G401 (cell line): ENCODE measurements around the gene TMUB1. TPM values are rescaled to one million over a fixed set of nuclear protein-coding genes. Genes with fewer than 3 reads are reported as not detected.

Experiments
- DNase-seq: peaks from one replicate; pipeline ENCODE4 v3.0.0-alpha.2; 2015; ENCODE audit warnings: low spot score
- in situ Hi-C: cut with HindIII; loops from 2 replicates; pipeline ENCODE4 v1.10.0; 2016; ENCODE audit warnings: low sequenced_read_pairs, mixed read lengths
- total RNA-seq: library from RNA; depleted of rRNA; stranded (reverse); fragments of >200 nt; shearing (Covaris generic); gene quantifications from 2 replicates; pipeline ENCODE4 v1.2.3, GENCODE V29; 2014

The TMUB1 gene
- total RNA-seq, 1 experiment from 2014 or later, result 94.3 TPM

DNA sequence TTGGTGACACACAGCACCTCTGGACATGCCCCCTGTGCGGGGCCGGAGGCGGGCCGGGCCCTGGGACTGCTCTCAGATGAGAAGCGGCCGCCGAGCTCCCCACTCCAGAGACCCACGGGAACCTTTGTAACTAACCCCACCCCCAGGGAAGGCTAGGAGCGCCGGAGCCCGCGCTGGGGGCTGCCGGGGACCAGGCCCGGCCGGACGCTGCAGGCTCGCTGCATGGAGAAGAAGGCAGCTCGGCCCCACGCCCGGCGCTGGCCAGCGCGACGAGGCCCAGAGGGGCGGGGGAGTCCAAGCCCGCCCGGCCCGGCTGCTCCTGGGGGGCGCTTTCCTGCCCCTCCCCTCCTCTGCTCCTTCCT, 39.5 kb upstream of the TMUB1 start:
- DNase-seq, result no peak
- in situ Hi-C loops, result no loop called here

DNA sequence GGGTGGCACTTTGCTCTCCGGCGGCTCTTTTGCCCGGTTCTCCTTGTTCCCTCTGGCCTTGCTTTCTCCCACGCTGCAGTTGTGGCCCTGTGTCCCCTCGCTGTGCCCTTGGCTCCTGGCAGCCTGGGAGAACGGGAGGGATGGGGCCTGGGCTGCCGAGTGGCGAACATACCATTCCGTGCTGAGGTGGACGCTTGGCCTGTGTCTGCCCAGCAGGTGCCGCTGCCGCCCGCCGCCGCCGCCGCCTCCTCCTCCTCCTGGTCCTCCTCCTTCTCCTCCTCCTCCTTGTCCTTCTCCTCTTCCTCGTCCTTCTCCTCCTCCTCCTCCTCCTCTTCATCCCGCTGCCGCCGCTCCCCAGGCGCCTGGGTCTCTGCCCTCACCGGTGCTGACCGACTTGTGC, 39.0 kb upstream of the TMUB1 start:
- DNase-seq, result peak; percentile 77
- in situ Hi-C loops, result no loop called here

- in situ Hi-C loops, result no loop called here
- DNase-seq, result no peak
These were observed 38.3 kb upstream of the TMUB1 start for GRCh38 chr7:151121380-151122170.

DNA sequence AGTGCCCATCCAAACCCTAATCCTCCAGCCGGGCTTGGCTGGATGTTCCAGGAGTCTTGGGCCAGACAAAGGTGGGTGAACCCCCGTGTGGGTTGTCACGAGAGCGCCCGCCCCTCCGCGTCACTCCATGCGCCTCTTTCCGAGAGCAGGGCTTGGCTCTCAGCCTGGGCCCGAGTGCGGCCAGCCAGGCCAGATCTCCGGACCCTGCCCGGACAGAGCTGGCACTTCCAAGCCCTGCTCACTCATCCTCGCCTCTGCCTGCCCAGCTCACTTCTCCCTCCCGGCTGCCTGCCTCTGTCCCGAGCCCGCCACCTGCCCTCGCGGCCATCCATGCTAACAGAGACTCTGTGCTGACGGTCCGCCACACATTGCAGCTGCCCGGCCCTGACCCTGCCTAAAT, 37.6 kb upstream of the TMUB1 start:
- in situ Hi-C loops, result no loop called here
- no peak for DNase-seq

DNA sequence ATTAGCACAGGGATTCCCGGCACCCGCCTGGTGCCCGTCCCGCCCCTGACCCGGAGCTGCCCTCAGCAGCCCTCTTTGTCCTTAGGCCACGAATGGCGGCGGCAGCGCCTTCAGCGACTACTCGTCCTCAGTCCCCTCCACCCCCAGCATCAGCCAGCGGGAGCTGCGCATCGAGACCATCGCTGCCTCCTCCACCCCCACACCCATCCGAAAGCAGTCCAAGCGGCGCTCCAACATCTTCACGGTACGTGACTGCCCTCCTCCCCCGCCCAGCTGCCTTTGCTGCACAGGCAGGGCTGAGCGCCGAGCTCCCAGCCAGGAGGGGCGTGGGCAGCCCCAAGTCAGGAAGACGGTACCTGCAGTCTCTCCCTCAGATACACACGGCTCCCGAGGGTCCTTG, 36.6 kb upstream of the TMUB1 start:
- in situ Hi-C loops, result no loop called here
- no peak for DNase-seq

DNA sequence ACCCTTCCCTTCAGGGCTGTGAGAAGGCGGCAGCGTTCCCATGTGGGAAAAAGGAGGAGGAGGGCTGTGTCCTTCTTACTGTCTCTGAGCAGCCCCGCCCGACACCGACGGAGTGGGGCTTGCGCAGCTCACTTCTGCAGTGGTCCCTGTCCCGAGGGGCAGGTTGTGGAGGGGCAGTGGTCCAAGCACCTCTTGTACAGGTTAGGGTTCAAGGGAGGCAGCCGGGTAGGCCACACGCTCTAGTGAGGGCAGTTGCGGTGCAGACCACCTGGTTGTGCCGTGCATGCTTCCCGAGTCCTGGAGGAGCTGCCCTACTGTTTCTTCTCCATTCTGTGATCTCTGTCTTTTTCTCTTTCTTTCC, 35.7 kb upstream of the TMUB1 start:
- in situ Hi-C loops, result no loop called here

GRCh38 chr7:151118108-151119054, 35.1 kb upstream of the TMUB1 start:
- no peak for DNase-seq
- in situ Hi-C loops, result no loop called here

More for the DNA sequence above, 35.7 kb upstream of the TMUB1 start:
- DNase-seq, result no peak

DNA sequence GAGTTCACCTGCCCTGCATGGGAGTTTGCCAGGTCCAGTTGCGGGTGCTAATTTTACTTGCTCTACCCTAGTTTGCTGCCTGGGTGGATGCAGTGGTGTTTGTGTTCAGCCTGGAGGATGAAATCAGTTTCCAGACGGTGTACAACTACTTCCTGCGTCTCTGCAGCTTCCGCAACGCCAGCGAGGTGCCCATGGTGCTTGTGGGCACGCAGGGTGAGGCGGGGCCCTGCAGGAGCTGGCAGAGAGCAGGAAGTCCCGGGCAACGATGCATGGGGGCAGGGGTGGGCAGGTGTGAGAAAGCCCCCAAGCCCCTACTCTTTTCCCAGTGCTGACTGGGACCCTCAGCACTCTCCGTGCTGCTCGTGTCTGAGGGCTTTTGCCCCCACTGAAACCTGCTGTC, 34.3 kb upstream of the TMUB1 start:
- no peak for DNase-seq
- in situ Hi-C loops, result no loop called here

GRCh38 chr7:151116603-151117440, 33.5 kb upstream of the TMUB1 start:
- DNase-seq, result no peak
- in situ Hi-C loops, result no loop called here

GRCh38 chr7:151115836-151116418, 32.6 kb upstream of the TMUB1 start:
- in situ Hi-C loops, result no loop called here
- no peak for DNase-seq

GRCh38 chr7:151115121-151115835, 32.0 kb upstream of the TMUB1 start:
- no peak for DNase-seq
- in situ Hi-C loops, result no loop called here

- no peak for DNase-seq
- in situ Hi-C loops, result no loop called here
These were observed 31.1 kb upstream of the TMUB1 start for GRCh38 chr7:151114151-151115090.

DNA sequence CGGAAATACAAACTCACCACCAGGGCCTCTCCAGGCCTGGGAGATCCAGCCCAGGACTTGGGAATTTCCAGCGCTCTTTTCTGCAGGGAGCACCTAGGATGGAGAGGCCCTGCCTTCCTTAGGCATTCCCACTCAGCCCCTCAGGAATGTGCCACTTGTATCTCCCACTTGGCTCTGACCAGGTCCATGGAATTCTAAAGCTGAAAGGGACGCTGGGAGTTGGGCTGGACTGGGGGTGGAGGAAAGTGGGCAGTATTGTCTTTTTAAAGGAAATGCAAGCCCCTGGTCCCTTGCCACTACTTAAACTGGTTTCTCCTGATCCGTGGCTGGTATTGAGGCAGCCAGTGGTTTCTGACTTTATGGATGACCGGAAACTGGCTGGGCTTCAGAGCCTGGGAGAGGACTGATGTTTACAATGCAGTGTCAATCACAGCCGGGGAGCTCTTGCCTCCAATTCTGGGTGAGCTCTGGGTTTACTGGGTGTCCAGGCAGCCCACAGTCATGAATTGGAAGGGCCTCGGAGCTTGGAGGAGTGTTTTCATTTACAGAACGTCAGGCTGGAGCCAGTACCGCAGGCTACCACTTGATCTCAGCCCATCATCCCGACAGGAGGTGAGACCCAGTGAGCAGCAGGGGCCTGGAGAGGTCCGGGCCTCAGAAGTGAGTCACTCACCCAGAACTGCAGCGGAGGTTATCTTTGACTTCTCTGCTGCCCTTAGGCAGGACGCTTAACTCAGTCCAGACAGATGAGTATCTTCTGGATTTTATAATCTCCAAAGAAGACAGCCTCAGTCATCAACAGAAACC, 30.3 kb upstream of the TMUB1 start:
- in situ Hi-C loops, result no loop called here
- DNase-seq, result no peak

GRCh38 chr7:151110941-151111645, 27.8 kb upstream of the TMUB1 start:
- DNase-seq, result peak; percentile 85
- in situ Hi-C loops, result no loop called here

DNA sequence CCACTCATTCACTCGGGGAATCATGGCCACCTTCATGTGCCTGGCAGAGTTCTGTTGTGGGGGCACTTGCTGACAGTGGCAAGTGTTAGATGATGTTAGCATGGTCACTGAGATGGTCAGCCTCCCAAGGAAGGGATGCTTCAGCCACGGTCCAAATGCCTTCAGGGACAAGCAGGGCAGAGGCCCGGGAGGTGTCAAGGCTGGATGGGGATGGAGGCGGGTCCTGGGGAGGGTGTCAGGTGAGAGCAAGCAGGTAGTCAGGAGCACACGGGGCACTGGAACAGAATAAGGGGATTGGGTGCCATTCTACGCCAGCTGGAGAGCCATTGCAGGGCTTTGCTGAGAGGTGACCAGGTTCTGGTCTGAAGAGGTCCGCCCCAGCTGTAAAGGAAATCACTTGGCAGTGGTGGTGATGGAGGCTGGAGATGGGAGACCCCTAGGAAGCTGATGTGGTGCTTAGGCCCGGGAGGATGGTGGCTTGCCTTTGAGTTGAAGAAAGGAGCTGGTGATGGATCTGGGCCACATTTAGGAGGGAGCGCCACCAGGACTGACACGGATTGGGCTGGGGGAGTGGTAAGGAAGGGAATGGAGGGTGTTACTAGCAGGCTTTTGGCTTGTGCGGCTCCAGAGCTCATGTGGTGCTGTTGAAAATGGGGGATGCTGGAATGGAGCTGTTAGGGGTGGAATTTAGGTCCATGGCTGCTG, 27.1 kb upstream of the TMUB1 start:
- DNase-seq, result no peak
- in situ Hi-C loops, result no loop called here
